Osteocyte (in vitro differentiated cells): ENCODE data around the gene TRIP13. TPM values are rescaled to one million over a fixed set of nuclear protein-coding genes. Genes with fewer than 3 reads are reported as not detected.
"Not testable (repeated sequence)": the region's sequence is repeated elsewhere in the genome, so short reads cannot be mapped to it uniquely, and the experiment has no call there.

ENCODE experiments used
- DNase-seq: peaks from one replicate; pipeline ENCODE4 v3.0.0; 2021; ENCODE audit warnings: mixed read lengths; ENCODE audit not compliant: unreplicated experiment; ENCODE audit errors: extremely low spot score
- H3K27ac Mint-ChIP-seq: one replicate; pipeline ENCODE4 v1.8.0; 2021; ENCODE audit warnings: mild to moderate bottlenecking, mixed read lengths; ENCODE audit not compliant: unreplicated experiment
- H3K27me3 Mint-ChIP-seq: one replicate; pipeline ENCODE4 v1.8.0; 2021; ENCODE audit warnings: mixed read lengths; ENCODE audit not compliant: unreplicated experiment
- H3K36me3 Mint-ChIP-seq: one replicate; pipeline ENCODE4 v1.8.0; 2021; ENCODE audit warnings: mixed read lengths; ENCODE audit not compliant: unreplicated experiment
- H3K4me1 Mint-ChIP-seq: one replicate; pipeline ENCODE4 v1.8.0; 2021; ENCODE audit warnings: mixed read lengths; ENCODE audit not compliant: unreplicated experiment
- H3K4me3 Mint-ChIP-seq: one replicate; pipeline ENCODE4 v1.8.0; 2021; ENCODE audit warnings: mild to moderate bottlenecking, moderate library complexity, mixed read lengths; ENCODE audit not compliant: unreplicated experiment
- H3K9me3 Mint-ChIP-seq: one replicate; pipeline ENCODE4 v1.8.0; 2021; ENCODE audit warnings: mixed read lengths; ENCODE audit not compliant: unreplicated experiment
- CTCF ChIP-seq: fragments of 200-600 bp; sonication (generic); IDR thresholded peaks from 2 replicates; pipeline ENCODE4 v1.5.0; 2021; ENCODE audit warnings: antibody characterized with exemption, mild to moderate bottlenecking, moderate library complexity
- total RNA-seq: library from RNA; stranded (reverse); gene quantifications from 2 replicates; pipeline ENCODE4 v1.2.1, GENCODE V29; 2021

The TRIP13 gene
- total RNA-seq, 1 donor from 2014 or later = 6.9 TPM

- TF ChIP-seq CTCF = no peak
- H3K4me1 Mint-ChIP-seq = no peaks in the 10 kb centered on the region
- H3K27ac Mint-ChIP-seq = no peak overlapping the region
- peaks cover 65% of the 10 kb centered on the region for H3K27me3 Mint-ChIP-seq
- H3K4me3 Mint-ChIP-seq = no peak overlapping the region
- DNase-seq = peak; percentile 80
- no peaks in the 10 kb centered on the region for H3K9me3 Mint-ChIP-seq
- no peaks in the 10 kb centered on the region for H3K36me3 Mint-ChIP-seq
Observed at GRCh38 chr5:937151-937924, 44.7 kb downstream of the TRIP13 start.

GRCh38 chr5:939368-939767 lies 46.7 kb downstream of the TRIP13 start:
- Mint-ChIP-seq H3K4me1 (peaks cover 3% of the 10 kb centered on the region), H3K27me3 (peaks cover 70% of the 10 kb centered on the region), H3K36me3 (no peaks in the 10 kb centered on the region)

GRCh38 chr5:940741-941140 lies 48.1 kb downstream of the TRIP13 start:
- H3K27me3 Mint-ChIP-seq = peaks cover 75% of the 10 kb centered on the region
- not testable (repeated sequence) for H3K4me3 Mint-ChIP-seq, H3K9me3 Mint-ChIP-seq, DNase-seq, H3K36me3 Mint-ChIP-seq, H3K27ac Mint-ChIP-seq, H3K4me1 Mint-ChIP-seq

More at GRCh38 chr5:939368-939767, 46.7 kb downstream of the TRIP13 start:
- no peak overlapping the region for H3K4me3 Mint-ChIP-seq
- H3K9me3 Mint-ChIP-seq = no peaks in the 10 kb centered on the region
- no peak for TF ChIP-seq CTCF
- H3K27ac Mint-ChIP-seq = no peak overlapping the region
- DNase-seq = peak; percentile 59

- no peaks in the 10 kb centered on the region for H3K36me3 Mint-ChIP-seq
- no peak overlapping the region for H3K4me3 Mint-ChIP-seq
- DNase-seq = peak; percentile 53
- no peak overlapping the region for H3K27ac Mint-ChIP-seq
- peaks cover 11% of the 10 kb centered on the region for H3K4me1 Mint-ChIP-seq
- no peak for TF ChIP-seq CTCF
- no peaks in the 10 kb centered on the region for H3K9me3 Mint-ChIP-seq
- H3K27me3 Mint-ChIP-seq = peaks cover 81% of the 10 kb centered on the region
Observed at GRCh38 chr5:943201-943917, 50.7 kb downstream of the TRIP13 start.

- peak; percentile 54 for DNase-seq
- Mint-ChIP-seq H3K27me3 (peaks cover 76% of the 10 kb centered on the region), H3K4me3 (no peak overlapping the region), H3K27ac (no peak overlapping the region), H3K36me3 (no peaks in the 10 kb centered on the region), H3K4me1 (peaks cover 11% of the 10 kb centered on the region), H3K9me3 (no peaks in the 10 kb centered on the region)
- TF ChIP-seq CTCF = no peak
Observed at GRCh38 chr5:943918-944620, 51.4 kb downstream of the TRIP13 start.
